DOHH2 (cell line): ENCODE data around the gene KPNB1.

Experiments used
- EZH2phosphoT487 ChIP-seq: fragments of 200-600 bp; sonication (generic); IDR thresholded peaks from 2 replicates; pipeline ENCODE4 v1.6.1; 2017; ENCODE audit warnings: borderline replicate concordance, mild to moderate bottlenecking, antibody characterized with exemption, low read length, moderate library complexity, mixed read lengths
- TF ChIP-seq, protein P1 (sequence below): fragments of 200-600 bp; sonication (generic); IDR thresholded peaks from one replicate; pipeline ENCODE4 v1.5.1; 2014; ENCODE audit warnings: antibody characterized with exemption, mild to moderate bottlenecking, low read depth, low read length; ENCODE audit not compliant: poor library complexity, severe bottlenecking

DNA sequence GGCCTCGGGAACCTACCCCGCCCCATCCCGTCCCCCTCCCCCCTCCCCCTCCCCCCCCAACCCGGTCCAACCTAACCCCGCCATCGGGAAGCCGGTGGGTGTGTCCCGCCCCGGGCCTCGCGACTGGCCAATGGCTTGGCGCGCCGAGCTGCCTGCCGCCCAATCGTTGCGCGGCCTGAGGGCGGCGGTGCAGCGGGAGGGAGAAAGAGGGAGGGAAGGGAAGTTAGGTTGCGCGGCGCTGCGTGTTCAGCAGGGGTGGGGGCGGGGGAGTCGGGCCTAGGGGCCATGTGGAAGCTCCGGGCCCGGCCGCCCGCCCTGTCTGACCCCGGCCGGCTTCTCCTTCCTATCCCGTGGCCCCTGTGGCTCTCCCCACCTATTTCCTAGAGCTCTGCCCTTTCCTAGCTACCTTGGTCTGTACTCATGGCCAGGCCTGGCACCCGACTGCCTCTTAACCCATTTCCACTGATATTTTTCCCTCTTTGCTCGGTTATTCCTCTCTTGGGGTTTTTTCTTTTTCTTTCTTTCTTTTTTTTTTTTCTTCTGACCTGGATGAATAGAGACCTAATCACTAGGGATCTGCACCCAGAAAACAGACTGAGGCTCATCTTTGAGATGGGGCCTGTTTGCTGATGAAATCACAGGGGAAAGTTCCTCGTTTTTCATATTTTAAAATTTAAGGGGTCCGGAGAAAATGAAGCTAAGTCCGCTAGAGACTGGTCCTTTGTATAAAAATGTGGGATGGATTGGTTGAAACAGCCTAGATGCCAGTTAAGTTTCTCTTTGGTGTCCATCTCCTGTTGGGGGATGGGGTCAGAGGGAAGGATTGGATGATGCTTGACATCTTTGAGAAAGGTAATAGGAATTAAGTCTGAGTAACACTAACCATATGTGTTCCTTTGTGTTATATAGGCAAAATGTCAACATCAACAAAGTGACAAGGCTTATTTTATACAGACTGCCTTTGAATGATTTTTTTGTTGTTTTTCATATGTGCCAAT is 1.1 kb downstream of the KPNB1 start:
- TF ChIP-seq, protein P1, sequence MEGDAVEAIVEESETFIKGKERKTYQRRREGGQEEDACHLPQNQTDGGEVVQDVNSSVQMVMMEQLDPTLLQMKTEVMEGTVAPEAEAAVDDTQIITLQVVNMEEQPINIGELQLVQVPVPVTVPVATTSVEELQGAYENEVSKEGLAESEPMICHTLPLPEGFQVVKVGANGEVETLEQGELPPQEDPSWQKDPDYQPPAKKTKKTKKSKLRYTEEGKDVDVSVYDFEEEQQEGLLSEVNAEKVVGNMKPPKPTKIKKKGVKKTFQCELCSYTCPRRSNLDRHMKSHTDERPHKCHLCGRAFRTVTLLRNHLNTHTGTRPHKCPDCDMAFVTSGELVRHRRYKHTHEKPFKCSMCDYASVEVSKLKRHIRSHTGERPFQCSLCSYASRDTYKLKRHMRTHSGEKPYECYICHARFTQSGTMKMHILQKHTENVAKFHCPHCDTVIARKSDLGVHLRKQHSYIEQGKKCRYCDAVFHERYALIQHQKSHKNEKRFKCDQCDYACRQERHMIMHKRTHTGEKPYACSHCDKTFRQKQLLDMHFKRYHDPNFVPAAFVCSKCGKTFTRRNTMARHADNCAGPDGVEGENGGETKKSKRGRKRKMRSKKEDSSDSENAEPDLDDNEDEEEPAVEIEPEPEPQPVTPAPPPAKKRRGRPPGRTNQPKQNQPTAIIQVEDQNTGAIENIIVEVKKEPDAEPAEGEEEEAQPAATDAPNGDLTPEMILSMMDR, result no peak
- no peak for TF ChIP-seq EZH2phosphoT487
